HepG2 (cell line): ENCODE measurements around the gene GSDMA. TPM values are rescaled to one million over a fixed set of nuclear protein-coding genes. Genes with fewer than 3 reads are reported as not detected.
A peak's percentile ranks its signal among the peaks of the same experiment; 100 is the strongest.

ENCODE experiments used
- ATF3 ChIP-seq: sonication (generic); formaldehyde crosslinking; IDR thresholded peaks from 2 replicates; pipeline ENCODE4 v1.4.0; 2020; ENCODE audit warnings: missing genetic modification reagents
- CEBPB ChIP-seq: IDR thresholded peaks from 2 replicates; pipeline ENCODE4 v1.6.1; 2011; ENCODE audit warnings: low read depth, low read length, improper control_type of control experiment, borderline replicate concordance
- FOXP4 ChIP-seq: sonication (generic); formaldehyde crosslinking; IDR thresholded peaks from 2 replicates; pipeline ENCODE4 v1.4.0; 2020; ENCODE audit warnings: missing genetic modification reagents
- KLF12 ChIP-seq: sonication (generic); formaldehyde crosslinking; IDR thresholded peaks from 2 replicates; pipeline ENCODE4 v1.4.0; 2020; ENCODE audit warnings: missing genetic modification reagents, borderline replicate concordance
- NBN ChIP-seq: fragments of 450-650 bp; conservative IDR thresholded peaks from 2 replicates; pipeline ENCODE4 v1.6.1; 2017
- NR1H2 ChIP-seq: sonication (generic); formaldehyde crosslinking; IDR thresholded peaks from 2 replicates; pipeline ENCODE4 v1.8.1; 2022; ENCODE audit warnings: low read depth, missing genetic modification reagents, borderline replicate concordance
- PAF1 ChIP-seq: IDR thresholded peaks from 2 replicates; pipeline ENCODE4 v1.6.1; 2016; ENCODE audit warnings: missing genetic modification reagents, missing compliant biosample characterization
- RFX1 ChIP-seq: fragments of 450-650 bp; IDR thresholded peaks from 2 replicates; pipeline ENCODE4 v1.6.1; 2017
- RXRA ChIP-seq: sonication (generic); formaldehyde crosslinking; IDR thresholded peaks from 2 replicates; pipeline ENCODE4 v1.5.1; 2020; ENCODE audit warnings: missing genetic modification reagents
- TFDP1 ChIP-seq: IDR thresholded peaks from 2 replicates; pipeline ENCODE4 v1.6.1; 2016; ENCODE audit warnings: missing compliant biosample characterization, missing genetic modification reagents, borderline replicate concordance
- THAP11 ChIP-seq: IDR thresholded peaks from 2 replicates; pipeline ENCODE4 v1.6.1; 2016; ENCODE audit warnings: missing biosample characterization, missing genetic modification reagents
- U2AF2 ChIP-seq: fragments of 200-400 bp; formaldehyde crosslinking; IDR thresholded peaks from 2 replicates; pipeline ENCODE4 v1.6.1; 2017; ENCODE audit warnings: low read depth, mild to moderate bottlenecking, low read length
- UBTF ChIP-seq: sonication (generic); formaldehyde crosslinking; IDR thresholded peaks from 2 replicates; pipeline ENCODE4 v1.4.0; 2020; ENCODE audit warnings: mild to moderate bottlenecking, missing genetic modification reagents
- ZKSCAN1 ChIP-seq: fragments of 150-350 bp; IDR thresholded peaks from 2 replicates; pipeline ENCODE4 v1.6.1; 2014; ENCODE audit warnings: low read length
- ZNF207 ChIP-seq: fragments of 450-650 bp; IDR thresholded peaks from 2 replicates; pipeline ENCODE4 v1.6.1; 2016; ENCODE audit warnings: antibody characterized with exemption, borderline replicate concordance
- ZNF337 ChIP-seq: sonication (generic); formaldehyde crosslinking; IDR thresholded peaks from 2 replicates; pipeline ENCODE4 v1.5.1; 2020; ENCODE audit warnings: missing genetic modification reagents, low read depth, mild to moderate bottlenecking, borderline replicate concordance
- ZNF503 ChIP-seq: sonication (generic); formaldehyde crosslinking; IDR thresholded peaks from 2 replicates; pipeline ENCODE4 v1.4.0; 2020; ENCODE audit warnings: missing genetic modification reagents
- ZNF564 ChIP-seq: sonication (generic); formaldehyde crosslinking; IDR thresholded peaks from 2 replicates; pipeline ENCODE4 v1.8.1; 2023; ENCODE audit warnings: mild to moderate bottlenecking, missing genetic modification reagents
- ZNF569 ChIP-seq: sonication (generic); formaldehyde crosslinking; IDR thresholded peaks from 2 replicates; pipeline ENCODE4 v1.5.0; 2020; ENCODE audit warnings: mild to moderate bottlenecking, missing genetic modification reagents, moderate library complexity, borderline replicate concordance
- ZNF616 ChIP-seq: sonication (generic); formaldehyde crosslinking; IDR thresholded peaks from 2 replicates; pipeline ENCODE4 v1.5.0; 2020; ENCODE audit warnings: low read depth, mild to moderate bottlenecking, missing genetic modification reagents
- ZNF7 ChIP-seq: IDR thresholded peaks from 2 replicates; pipeline ENCODE4 v1.6.1; 2016; ENCODE audit warnings: missing biosample characterization, missing genetic modification reagents
- ZNF766 ChIP-seq: sonication (generic); formaldehyde crosslinking; IDR thresholded peaks from 2 replicates; pipeline ENCODE4 v1.5.0; 2020; ENCODE audit warnings: missing genetic modification reagents, borderline replicate concordance
- polyA plus RNA-seq, 8 experiments: library from polyadenylated mRNA; depleted of rRNA in 3 of 8; stranded (reverse) in 7 of 8; unstranded in 1 of 8; fragments of >200 nt; fragmentation: Illumina TruSeq in 4 of 8; extraction: Trizol in 4 of 8; gene quantifications; 2 replicates each; pipeline versions ENCODE4 v1.2.1 to v1.2.3, GENCODE V29; 2011 to 2016; ENCODE audit warnings: low read depth in 4 of 8, missing spikeins in 1 of 8, mixed read lengths in 1 of 8; ENCODE audit not compliant: insufficient read depth in 1 of 8
- total RNA-seq, 5 experiments: library from RNA; depleted of rRNA; stranded (reverse); fragments of >200 nt; fragmentation: Illumina TruSeq; extraction: Trizol; gene quantifications; 2 replicates each; pipeline ENCODE4 v1.2.3, GENCODE V29; 2016; ENCODE audit warnings: low read depth in 1 of 5

The GSDMA gene
- total and polyA plus RNA-seq, 2 of the 13 experiments (the other 11 are each of a cell fraction or from before 2014, with no cell fraction given) = not detected

GRCh38 chr17:39926588-39927100 is 36.2 kb upstream of the GSDMA start (continued):
- TF ChIP-seq UBTF (CRISPR knock-in tag) (peak; percentile 56), NBN (no peak), ZNF503 (CRISPR knock-in tag) (no peak), ZNF569 (CRISPR knock-in tag) (no peak), U2AF2 (no peak), ZNF564 (CRISPR knock-in tag) (no peak), ZNF616 (CRISPR knock-in tag) (no peak), RXRA (CRISPR knock-in tag) (peak; percentile 97), CEBPB (no peak), ATF3 (CRISPR knock-in tag) (no peak), ZNF207 (no peak), TFDP1 (CRISPR knock-in tag) (no peak), PAF1 (CRISPR knock-in tag) (no peak), THAP11 (CRISPR knock-in tag) (peak; percentile 45; the same call in 1 of the 2 replicates), ZKSCAN1 (no peak), FOXP4 (CRISPR knock-in tag) (0 out of 2 replicates have a peak, but pooled peaks have one; percentile 33), ZNF7 (CRISPR knock-in tag) (no peak), ZNF766 (CRISPR knock-in tag) (no peak), ZNF337 (CRISPR knock-in tag) (no peak), NR1H2 (no peak), RFX1 (no peak), KLF12 (CRISPR knock-in tag) (no peak)
